Measurements from ENCODE around the gene MATN4. TPM values are rescaled to one million over a fixed set of nuclear protein-coding genes. Genes with fewer than 3 reads are reported as not detected.

The MATN4 gene
- total and polyA plus RNA-seq, 2 donors (not counting 1 experiment from before 2014, with no cell fraction given): not detected

- Mint-ChIP-seq H3K27ac (no peak overlapping the region), H3K9me3 (ENCODE audit: insufficient read depth) (no peaks in the 10 kb centered on the region), H3K27me3 (peaks cover 20% of the 10 kb centered on the region), H3K4me3 (peak overlapping the region; percentile 69), H3K4me1 (peaks cover 10% of the 10 kb centered on the region)
- DNase-seq (no peak), ATAC-seq (ENCODE audit: low read depth) (no peak)
- Histone ChIP-seq H4K20me1 (ENCODE audit: control insufficient read depth, insufficient read depth, low read length, poor library complexity, severe bottlenecking) (no peaks in the 10 kb centered on the region), H2AFZ (ENCODE audit: insufficient read depth, low read depth, low read length, poor library complexity, severe bottlenecking) (peak overlapping the region; percentile 66), H3K4me2 (replicated peaks; ENCODE audit: low read depth, low read length, poor library complexity, severe bottlenecking) (peak overlapping the region; percentile 92), H3K36me3 (replicated peaks in 1 of 2; ENCODE audit: control extremely low read depth in 1 of 2, control insufficient read depth in 1 of 2, extremely low read depth in 1 of 2, insufficient read depth in 2 of 2, low read length in 1 of 2) (no peaks in the 10 kb centered on the region), H3K9me3 (ENCODE audit: control extremely low read depth in 1 of 3, control insufficient read depth in 2 of 3, insufficient read depth in 1 of 3, low read length in 2 of 3) (peaks cover 0 to 3% (median 0%) of the 10 kb centered on the region in 3 donors), H3K4me1 (ENCODE audit: control insufficient read depth in 2 of 2, insufficient read depth in 2 of 2, low read length in 2 of 2) (peaks cover 21 to 23% of the 10 kb centered on the region in 2 donors), H3K79me2 (ENCODE audit: control insufficient read depth, insufficient read depth, low read length) (no peaks in the 10 kb centered on the region), H3K27ac (ENCODE audit: low read length in 2 of 2) (no peak overlapping the region), H3K4me3 (ENCODE audit: control extremely low read depth in 1 of 5, extremely low read depth in 1 of 5, insufficient read depth in 1 of 5, low read depth in 2 of 5, low read length in 4 of 5) (peak overlapping the region in 4 of 5 experiments; percentile 36 to 60 (median 46)), H3K27me3 (replicated peaks in 1 of 4; ENCODE audit: control extremely low read depth in 1 of 4, control insufficient read depth in 3 of 4, insufficient read depth in 4 of 4, low read length in 3 of 4) (peaks cover 0 to 39% (median 6%) of the 10 kb centered on the region in 4 experiments), H3K9ac (ENCODE audit: low read length) (peak overlapping the region; percentile 60)
- CTCF ChIA-PET: interaction anchor here (0.5 to 1.6 kb wide), 3 partner anchors 55 to 737 kb away, joined by 3 to 6 read pairs (median 3); no protein-coding TSS in a partner anchor
- no CpG with 5 or more reads among the region's 10 CpGs for WGBS (ENCODE audit: insufficient coverage)
- intact Hi-C loops (cut with micrococcal nuclease): no loop called here
- TF ChIP-seq CTCF (IDR thresholded peaks at IDR 0.05) (no peak), EZH2 (IDR thresholded peaks at IDR 0.05; ENCODE audit: borderline replicate concordance, insufficient read depth, low read depth, low read length, poor library complexity, severe bottlenecking) (no peak)
- POLR2A ChIA-PET: no interaction called here
Observed at GRCh38 chr20:45347297-45347935, 39.3 kb upstream of the MATN4 start.

- H3K4me3 ChIP-seq (ENCODE audit: control extremely low read depth in 1 of 5, extremely low read depth in 1 of 5, insufficient read depth in 1 of 5, low read depth in 2 of 5, low read length in 4 of 5): no peak overlapping the region
- H3K4me3 Mint-ChIP-seq: peak overlapping the region; percentile 69
- no peak for DNase-seq
- peaks cover 21 to 23% of the 10 kb centered on the region in 2 donors for H3K4me1 ChIP-seq (ENCODE audit: control insufficient read depth in 2 of 2, insufficient read depth in 2 of 2, low read length in 2 of 2)
- H3K27ac ChIP-seq (ENCODE audit: low read length in 2 of 2): no peak overlapping the region
- H3K36me3 ChIP-seq (replicated peaks in 1 of 2; ENCODE audit: control extremely low read depth in 1 of 2, control insufficient read depth in 1 of 2, extremely low read depth in 1 of 2, insufficient read depth in 2 of 2, low read length in 1 of 2): no peaks in the 10 kb centered on the region
- POLR2A ChIA-PET: no interaction called here
- CTCF ChIA-PET: interaction anchor here (0.5 to 1.6 kb wide), 5 partner anchors 24 to 736 kb away, joined by 3 to 6 read pairs (median 3); no protein-coding TSS in a partner anchor
- peaks cover 0 to 39% (median 6%) of the 10 kb centered on the region in 4 experiments for H3K27me3 ChIP-seq (replicated peaks in 1 of 4; ENCODE audit: control extremely low read depth in 1 of 4, control insufficient read depth in 3 of 4, insufficient read depth in 4 of 4, low read length in 3 of 4)
- H3K9ac ChIP-seq (ENCODE audit: low read length): no peak overlapping the region
- WGBS (ENCODE audit: insufficient coverage): 100% methylated on average over 3 of the region's 5 CpGs
- H3K4me2 ChIP-seq (replicated peaks; ENCODE audit: low read depth, low read length, poor library complexity, severe bottlenecking): no peak overlapping the region
- TF ChIP-seq CTCF (IDR thresholded peaks at IDR 0.05): no peak
- no peak for TF ChIP-seq EZH2 (IDR thresholded peaks at IDR 0.05; ENCODE audit: borderline replicate concordance, insufficient read depth, low read depth, low read length, poor library complexity, severe bottlenecking)
- no peak overlapping the region for H3K27ac Mint-ChIP-seq
- intact Hi-C loops (cut with micrococcal nuclease): no loop called here
- H3K79me2 ChIP-seq (ENCODE audit: control insufficient read depth, insufficient read depth, low read length): no peaks in the 10 kb centered on the region
- H3K9me3 ChIP-seq (ENCODE audit: control extremely low read depth in 1 of 3, control insufficient read depth in 2 of 3, insufficient read depth in 1 of 3, low read length in 2 of 3): peaks cover 0 to 3% (median 0%) of the 10 kb centered on the region in 3 donors
- H3K9me3 Mint-ChIP-seq (ENCODE audit: insufficient read depth): no peaks in the 10 kb centered on the region
- no peaks in the 10 kb centered on the region for H4K20me1 ChIP-seq (ENCODE audit: control insufficient read depth, insufficient read depth, low read length, poor library complexity, severe bottlenecking)
- peaks cover 20% of the 10 kb centered on the region for H3K27me3 Mint-ChIP-seq
- peaks cover 10% of the 10 kb centered on the region for H3K4me1 Mint-ChIP-seq
- H2AFZ ChIP-seq (ENCODE audit: insufficient read depth, low read depth, low read length, poor library complexity, severe bottlenecking): no peak overlapping the region
- no peak for ATAC-seq (ENCODE audit: low read depth)
Observed at GRCh38 chr20:45346851-45347250, 38.8 kb upstream of the MATN4 start.
